Natural killer cell treated with Interleukin-12 subunit alpha and Interleukin-12 subunit beta and Interleukin-15 and Interleukin-18, amount 100 ng/mL, for 72 hours (primary cell): ENCODE measurements around the gene GRPEL2. TPM values are rescaled to one million over a fixed set of nuclear protein-coding genes. Genes with fewer than 3 reads are reported as not detected.

Experiments used
- ATAC-seq, 2 donors: fragments of 150-1000 bp; cut with Tn5 transposase in 1 of 2; sonication (Bioruptor Pico), chemical (Tn5 transposase) in 1 of 2; 2 replicates each; pipeline ENCODE4 v1.10.0; 2021
- DNase-seq: peaks from one replicate; pipeline ENCODE4 v3.0.0; 2022; ENCODE audit warnings: low spot score
- H3K27ac Mint-ChIP-seq, 2 donors: 1 replicate in 1 of 2; 2 replicates in 1 of 2; pipeline ENCODE4 v1.8.0; 2022; ENCODE audit warnings: mixed read lengths in 2 of 2, mild to moderate bottlenecking in 1 of 2, moderate library complexity in 1 of 2
- H3K27me3 Mint-ChIP-seq, 2 donors: 1 replicate in 1 of 2; 2 replicates in 1 of 2; pipeline ENCODE4 v1.8.0; 2022; ENCODE audit warnings: mixed read lengths in 2 of 2
- H3K36me3 Mint-ChIP-seq: one replicate; pipeline ENCODE4 v1.8.0; 2022; ENCODE audit warnings: mixed read lengths
- H3K4me1 Mint-ChIP-seq, 2 donors: 1 replicate in 1 of 2; 2 replicates in 1 of 2; pipeline ENCODE4 v1.8.0; 2022; ENCODE audit warnings: low read depth in 2 of 2, mixed read lengths in 2 of 2, mild to moderate bottlenecking in 1 of 2
- H3K4me3 Mint-ChIP-seq: one replicate; pipeline ENCODE4 v1.8.0; 2022; ENCODE audit warnings: mixed read lengths
- H3K9me3 Mint-ChIP-seq: 2 replicates; pipeline ENCODE4 v1.8.0; 2022; ENCODE audit warnings: mixed read lengths
- total RNA-seq, 2 donors: library from RNA; stranded (reverse); gene quantifications; one replicate each; pipeline ENCODE4 v1.2.3, GENCODE V29; 2022

Gene GRPEL2
- total RNA-seq, 2 donors from 2014 or later, result 23.6 to 36.8 TPM

GRCh38 chr5:149356391-149356790 is 11.1 kb downstream of the GRPEL2 start:
- Mint-ChIP-seq H3K27me3 (no peaks in the 10 kb centered on the region), H3K4me1 (peaks cover 36 to 40% of the 10 kb centered on the region in 2 donors), H3K36me3 (peaks cover 23% of the 10 kb centered on the region), H3K4me3 (no peak overlapping the region), H3K27ac (peak overlapping the region in 1 of 2 donors; percentile 2), H3K9me3 (no peaks in the 10 kb centered on the region)
- ATAC-seq (no peak), DNase-seq (no peak)

- peak; percentile 98 for DNase-seq
- ATAC-seq, result peak; percentile 100
- Mint-ChIP-seq H3K36me3 (peaks cover 15% of the 10 kb centered on the region), H3K27me3 (no peaks in the 10 kb centered on the region), H3K9me3 (no peaks in the 10 kb centered on the region), H3K4me3 (peak within 1 kb of the TSS; percentile 93), H3K27ac (peak within 1 kb of the TSS; percentile 72 to 84), H3K4me1 (peaks cover 35 to 36% of the 10 kb centered on the region in 2 donors)
Measured at GRCh38 chr5:149357370-149358293, 12.3 kb downstream of the GRPEL2 start, which contains the start of gene PCYOX1L. PCYOX1L (plus strand) TSS chr5:149358046; CDS start chr5:149358069, 23 bp downstream.

GRCh38 chr5:149358294-149358651 is 13.0 kb downstream of the GRPEL2 start:
- H3K4me1 Mint-ChIP-seq, result peaks cover 35 to 36% of the 10 kb centered on the region in 2 donors

GRCh38 chr5:149358868-149359495 is 13.7 kb downstream of the GRPEL2 start:
- no peak for ATAC-seq
- Mint-ChIP-seq H3K4me1 (peaks cover 35 to 36% of the 10 kb centered on the region in 2 donors), H3K27me3 (no peaks in the 10 kb centered on the region), H3K9me3 (no peaks in the 10 kb centered on the region), H3K27ac (peak overlapping the region; percentile 72 to 84), H3K4me3 (peak overlapping the region; percentile 93), H3K36me3 (peaks cover 13% of the 10 kb centered on the region)
- DNase-seq, result no peak

More at GRCh38 chr5:149358294-149358651, 13.0 kb downstream of the GRPEL2 start:
- peaks cover 14% of the 10 kb centered on the region for H3K36me3 Mint-ChIP-seq
- no peaks in the 10 kb centered on the region for H3K27me3 Mint-ChIP-seq
- H3K4me3 Mint-ChIP-seq, result peak overlapping the region; percentile 93
- no peaks in the 10 kb centered on the region for H3K9me3 Mint-ChIP-seq
- ATAC-seq (peak; percentile 3 to 59), DNase-seq (no peak)
- peak overlapping the region; percentile 72 to 84 for H3K27ac Mint-ChIP-seq

- H3K9me3 Mint-ChIP-seq, result no peaks in the 10 kb centered on the region
- peak overlapping the region; percentile 72 to 84 for H3K27ac Mint-ChIP-seq
- H3K4me1 Mint-ChIP-seq, result peaks cover 32 to 34% of the 10 kb centered on the region in 2 donors
- ATAC-seq (no peak), DNase-seq (no peak)
- H3K27me3 Mint-ChIP-seq, result no peaks in the 10 kb centered on the region
- H3K36me3 Mint-ChIP-seq, result peaks cover 7% of the 10 kb centered on the region
- peak overlapping the region; percentile 19 for H3K4me3 Mint-ChIP-seq
Measured at GRCh38 chr5:149360272-149360671, 15.0 kb downstream of the GRPEL2 start.

GRCh38 chr5:149362541-149362940 is 17.2 kb downstream of the GRPEL2 start:
- ATAC-seq (no peak), DNase-seq (no peak)
- H3K4me3 Mint-ChIP-seq, result no peak overlapping the region
- no peaks in the 10 kb centered on the region for H3K27me3 Mint-ChIP-seq
- no peak overlapping the region for H3K27ac Mint-ChIP-seq
- H3K4me1 Mint-ChIP-seq, result peaks cover 25 to 28% of the 10 kb centered on the region in 2 donors
- H3K9me3 Mint-ChIP-seq, result no peaks in the 10 kb centered on the region
- peaks cover 4% of the 10 kb centered on the region for H3K36me3 Mint-ChIP-seq

- Mint-ChIP-seq H3K27me3 (no peaks in the 10 kb centered on the region), H3K9me3 (no peaks in the 10 kb centered on the region), H3K36me3 (peaks cover 4% of the 10 kb centered on the region), H3K4me3 (no peak overlapping the region), H3K4me1 (peaks cover 21 to 25% of the 10 kb centered on the region in 2 donors), H3K27ac (no peak overlapping the region)
- DNase-seq (no peak), ATAC-seq (no peak)
Measured at GRCh38 chr5:149363358-149363757, 18.1 kb downstream of the GRPEL2 start.

GRCh38 chr5:149363936-149364335 is 18.6 kb downstream of the GRPEL2 start:
- Mint-ChIP-seq H3K27me3 (no peaks in the 10 kb centered on the region), H3K4me1 (peaks cover 16 to 19% of the 10 kb centered on the region in 2 donors), H3K9me3 (no peaks in the 10 kb centered on the region), H3K36me3 (peaks cover 4% of the 10 kb centered on the region), H3K27ac (no peak overlapping the region), H3K4me3 (no peak overlapping the region)
- no peak for ATAC-seq
- DNase-seq, result no peak

GRCh38 chr5:149364719-149365118 is 19.4 kb downstream of the GRPEL2 start:
- H3K27me3 Mint-ChIP-seq, result no peaks in the 10 kb centered on the region
- no peak overlapping the region for H3K27ac Mint-ChIP-seq
- no peak overlapping the region for H3K4me3 Mint-ChIP-seq

GRCh38 chr5:149365418-149365817 is 20.1 kb downstream of the GRPEL2 start:
- no peak overlapping the region for H3K4me3 Mint-ChIP-seq
- peaks cover 4 to 7% of the 10 kb centered on the region in 2 donors for H3K4me1 Mint-ChIP-seq
- peaks cover 4% of the 10 kb centered on the region for H3K36me3 Mint-ChIP-seq
- ATAC-seq (peak in 1 of 2 donors; percentile 30), DNase-seq (no peak)
- no peak overlapping the region for H3K27ac Mint-ChIP-seq
- no peaks in the 10 kb centered on the region for H3K27me3 Mint-ChIP-seq
- no peaks in the 10 kb centered on the region for H3K9me3 Mint-ChIP-seq

More at GRCh38 chr5:149364719-149365118, 19.4 kb downstream of the GRPEL2 start:
- ATAC-seq, result no peak
- peaks cover 4% of the 10 kb centered on the region for H3K36me3 Mint-ChIP-seq
- H3K4me1 Mint-ChIP-seq, result peaks cover 11 to 14% of the 10 kb centered on the region in 2 donors
- DNase-seq, result no peak
- H3K9me3 Mint-ChIP-seq, result no peaks in the 10 kb centered on the region

GRCh38 chr5:149366169-149366729 is 20.9 kb downstream of the GRPEL2 start:
- H3K27me3 Mint-ChIP-seq, result no peaks in the 10 kb centered on the region
- H3K36me3 Mint-ChIP-seq, result peaks cover 4% of the 10 kb centered on the region
- DNase-seq, result no peak
- no peak overlapping the region for H3K27ac Mint-ChIP-seq
- peaks cover 0 to 5% of the 10 kb centered on the region in 2 donors for H3K4me1 Mint-ChIP-seq
- no peak overlapping the region for H3K4me3 Mint-ChIP-seq
- no peaks in the 10 kb centered on the region for H3K9me3 Mint-ChIP-seq
- ATAC-seq, result no peak

GRCh38 chr5:149367249-149367971 is 22.1 kb downstream of the GRPEL2 start:
- no peak for DNase-seq
- Mint-ChIP-seq H3K9me3 (no peaks in the 10 kb centered on the region), H3K36me3 (peaks cover 4% of the 10 kb centered on the region), H3K4me3 (no peak overlapping the region), H3K27me3 (no peaks in the 10 kb centered on the region), H3K27ac (no peak overlapping the region), H3K4me1 (peaks cover 0 to 5% of the 10 kb centered on the region in 2 donors)
- ATAC-seq, result peak; percentile 51 to 61

GRCh38 chr5:149367972-149368645 is 22.8 kb downstream of the GRPEL2 start:
- Mint-ChIP-seq H3K4me1 (peaks cover 0 to 5% of the 10 kb centered on the region in 2 donors), H3K36me3 (peaks cover 4% of the 10 kb centered on the region), H3K27me3 (no peaks in the 10 kb centered on the region), H3K4me3 (no peak overlapping the region), H3K27ac (no peak overlapping the region), H3K9me3 (no peaks in the 10 kb centered on the region)
- DNase-seq (no peak), ATAC-seq (no peak)
